Tibial nerve (tissue), 4 donors: ENCODE measurements around the gene UMAD1. TPM values are rescaled to one million over a fixed set of nuclear protein-coding genes. Genes with fewer than 3 reads are reported as not detected.
A peak's percentile ranks its signal among the peaks of the same experiment; 100 is the strongest.

Source experiments
- DNase-seq, 2 donors: peaks; one replicate each; pipeline ENCODE4 v3.0.0-alpha.2; 2019; ENCODE audit warnings: low spot score in 2 of 2
- H3K27ac ChIP-seq, 4 donors: fragments of 200-600 bp; sonication (generic) in 3 of 4; one replicate each; pipeline ENCODE4 v1.5.1; 2017 to 2019; ENCODE audit warnings: mild to moderate bottlenecking in 1 of 4
- H3K27me3 ChIP-seq, 2 donors: fragments of 200-600 bp; sonication (generic) in 1 of 2; one replicate each; pipeline versions ENCODE4 v1.5.1 to v1.6.0; 2017 to 2019
- H3K36me3 ChIP-seq, 3 donors: fragments of 200-600 bp; sonication (generic); one replicate each; pipeline ENCODE4 v1.5.1; 2018 to 2019
- H3K4me1 ChIP-seq, 4 donors: fragments of 200-600 bp; sonication (generic) in 3 of 4; one replicate each; pipeline ENCODE4 v1.5.1; 2017 to 2019
- H3K4me3 ChIP-seq, 4 donors: fragments of 200-600 bp; sonication (generic) in 3 of 4; one replicate each; pipeline ENCODE4 v1.5.1; 2017 to 2019; ENCODE audit warnings: mild to moderate bottlenecking in 1 of 4, moderate library complexity in 1 of 4
- H3K9me3 ChIP-seq, 4 donors: fragments of 200-600 bp; sonication (generic) in 3 of 4; one replicate each; pipeline ENCODE4 v1.5.1; 2017 to 2019
- CTCF ChIP-seq, 5 experiments: fragments of 200-600 bp in 3 of 5; fragments of 450-650 bp in 2 of 5; sonication (generic) in 3 of 5; IDR thresholded peaks; one replicate each; pipeline ENCODE4 v1.5.1; 2016 to 2019; ENCODE audit warnings: antibody characterized with exemption in 5 of 5, mild to moderate bottlenecking in 3 of 5, moderate library complexity in 2 of 5
- EP300 ChIP-seq, 2 donors: sonication (generic); formaldehyde crosslinking; IDR thresholded peaks; one replicate each; pipeline ENCODE4 v1.6.1; 2017; ENCODE audit warnings: antibody characterized with exemption in 2 of 2, mild to moderate bottlenecking in 1 of 2
- POLR2A ChIP-seq, 2 donors: fragments of 450-650 bp; IDR thresholded peaks; one replicate each; pipeline ENCODE4 v1.6.1; 2017; ENCODE audit warnings: antibody characterized with exemption in 2 of 2, mild to moderate bottlenecking in 2 of 2, moderate library complexity in 2 of 2
- WGBS, 2 donors: methylation state at CpG; one replicate each; pipeline ENCODE4 v1.1.5; 2018; 5-methylcytosine and 5-hydroxymethylcytosine counted together
- total RNA-seq, 4 donors: library from RNA; depleted of rRNA; stranded (reverse); fragments of >200 nt; gene quantifications; one replicate each; pipeline ENCODE4 v1.1.0, GENCODE V29; 2016

UMAD1 gene
- total RNA-seq, 4 donors from 2014 or later: 6.0 to 14.9 (median 10.2) TPM

- H3K9me3 ChIP-seq: no peaks in the 10 kb centered on the region
- peaks cover 0 to 69% (median 12%) of the 10 kb centered on the region in 4 donors for H3K4me1 ChIP-seq
- H3K27ac ChIP-seq: peak overlapping the region in 2 of 4 donors; percentile 49 to 60
- no peak for TF ChIP-seq CTCF (IDR thresholded peaks at IDR 0.05)
- no peak for TF ChIP-seq EP300 (IDR thresholded peaks at IDR 0.05)
- no peak for TF ChIP-seq POLR2A (IDR thresholded peaks at IDR 0.05)
- no peak for DNase-seq
- no peaks in the 10 kb centered on the region for H3K27me3 ChIP-seq
- no peak overlapping the region for H3K4me3 ChIP-seq
- H3K36me3 ChIP-seq: no peaks in the 10 kb centered on the region
These were observed 97.1 kb downstream of the UMAD1 start for GRCh38 chr7:7737674-7738073.

GRCh38 chr7:7738177-7738576, 97.6 kb downstream of the UMAD1 start:
- TF ChIP-seq EP300 (IDR thresholded peaks at IDR 0.05) (no peak), POLR2A (IDR thresholded peaks at IDR 0.05) (no peak), CTCF (IDR thresholded peaks at IDR 0.05) (no peak)
- no peak overlapping the region for H3K4me3 ChIP-seq
- no peaks in the 10 kb centered on the region for H3K36me3 ChIP-seq
- peaks cover 0 to 64% (median 12%) of the 10 kb centered on the region in 4 donors for H3K4me1 ChIP-seq
- 24 to 25% methylated on average over 1 of the region's 1 CpG for WGBS, 2 donors
- DNase-seq: no peak
- no peaks in the 10 kb centered on the region for H3K27me3 ChIP-seq
- peak overlapping the region; percentile 5 to 77 (median 42) for H3K27ac ChIP-seq
- no peaks in the 10 kb centered on the region for H3K9me3 ChIP-seq

- Histone ChIP-seq H3K27me3 (no peaks in the 10 kb centered on the region), H3K27ac (peak overlapping the region; percentile 5 to 77 (median 42)), H3K36me3 (no peaks in the 10 kb centered on the region), H3K4me3 (no peak overlapping the region), H3K4me1 (peaks cover 0 to 60% (median 12%) of the 10 kb centered on the region in 4 donors), H3K9me3 (no peaks in the 10 kb centered on the region)
- DNase-seq: no peak
- 52 to 56% methylated on average over 3 of the region's 3 CpGs for WGBS, 2 donors
- TF ChIP-seq POLR2A (IDR thresholded peaks at IDR 0.05): no peak
- no peak for TF ChIP-seq EP300 (IDR thresholded peaks at IDR 0.05)
- no peak for TF ChIP-seq CTCF (IDR thresholded peaks at IDR 0.05)
These were observed 98.1 kb downstream of the UMAD1 start for GRCh38 chr7:7738622-7739021.

GRCh38 chr7:7739204-7740036, 98.9 kb downstream of the UMAD1 start:
- Histone ChIP-seq H3K36me3 (no peaks in the 10 kb centered on the region), H3K4me3 (peak overlapping the region in 1 of 4 donors; percentile 4), H3K27me3 (no peaks in the 10 kb centered on the region), H3K9me3 (no peaks in the 10 kb centered on the region), H3K27ac (peak overlapping the region; percentile 5 to 77 (median 42)), H3K4me1 (peaks cover 0 to 53% (median 12%) of the 10 kb centered on the region in 4 donors)
- WGBS, 2 donors: 43% methylated on average over 4 of the region's 4 CpGs
- no peak for DNase-seq
- no peak for TF ChIP-seq EP300 (IDR thresholded peaks at IDR 0.05)
- no peak for TF ChIP-seq POLR2A (IDR thresholded peaks at IDR 0.05)
- TF ChIP-seq CTCF (IDR thresholded peaks at IDR 0.05): no peak

GRCh38 chr7:7740037-7740355, 99.4 kb downstream of the UMAD1 start:
- Histone ChIP-seq H3K4me1 (peaks cover 0 to 52% (median 9%) of the 10 kb centered on the region in 4 donors), H3K9me3 (no peaks in the 10 kb centered on the region), H3K4me3 (peak overlapping the region in 2 of 4 donors; percentile 4 to 13), H3K27ac (peak overlapping the region; percentile 11 to 77 (median 35)), H3K27me3 (no peaks in the 10 kb centered on the region), H3K36me3 (no peaks in the 10 kb centered on the region)
- no peak for DNase-seq
- no peak for TF ChIP-seq CTCF (IDR thresholded peaks at IDR 0.05)
- TF ChIP-seq EP300 (IDR thresholded peaks at IDR 0.05): no peak
- TF ChIP-seq POLR2A (IDR thresholded peaks at IDR 0.05): no peak
- 55 to 56% methylated on average over 2 of the region's 2 CpGs for WGBS, 2 donors
